HG03378 (cell line): ENCODE data around the gene PRPSAP2.
"Not testable (repeated sequence)": the region's sequence is repeated elsewhere in the genome, so short reads cannot be mapped to it uniquely, and the experiment has no call there.

Experiments
- ATAC-seq: cut with Tn5 transposase; IDR thresholded peaks from one replicate; pipeline ENCODE4 v1.9.1; 2021; ENCODE audit warnings: mild to moderate bottlenecking, moderate library complexity; ENCODE audit not compliant: unreplicated experiment

Gene PRPSAP2

GRCh38 chr17:18888766-18889290 lies 30.9 kb downstream of the PRPSAP2 start:
- no peak for ATAC-seq

GRCh38 chr17:18889658-18890057 lies 31.7 kb downstream of the PRPSAP2 start:
- no peak for ATAC-seq

GRCh38 chr17:18891541-18891940 lies 33.6 kb downstream of the PRPSAP2 start:
- ATAC-seq: no peak

GRCh38 chr17:18896146-18896545 lies 38.2 kb downstream of the PRPSAP2 start:
- ATAC-seq: no peak

GRCh38 chr17:18896947-18897346 lies 39.0 kb downstream of the PRPSAP2 start:
- ATAC-seq: no peak

GRCh38 chr17:18904482-18904881 lies 46.6 kb downstream of the PRPSAP2 start:
- ATAC-seq: no peak

GRCh38 chr17:18905226-18905625 lies 47.3 kb downstream of the PRPSAP2 start:
- ATAC-seq: no peak

GRCh38 chr17:18910326-18910725 lies 52.4 kb downstream of the PRPSAP2 start:
- no peak for ATAC-seq

GRCh38 chr17:18910881-18911280 lies 53.0 kb downstream of the PRPSAP2 start:
- ATAC-seq: no peak

- no peak for ATAC-seq
These were observed 59.0 kb downstream of the PRPSAP2 start for GRCh38 chr17:18916816-18917500.

- ATAC-seq: no peak
These were observed 59.6 kb downstream of the PRPSAP2 start for GRCh38 chr17:18917506-18918032.

GRCh38 chr17:18919963-18920362 lies 62.0 kb downstream of the PRPSAP2 start:
- no peak for ATAC-seq

GRCh38 chr17:18920911-18921441 lies 63.0 kb downstream of the PRPSAP2 start:
- no peak for ATAC-seq

- ATAC-seq: no peak
These were observed 63.6 kb downstream of the PRPSAP2 start for GRCh38 chr17:18921485-18921884.

GRCh38 chr17:18921912-18922451 lies 64.1 kb downstream of the PRPSAP2 start:
- peak; percentile 65 for ATAC-seq

- ATAC-seq: not testable (repeated sequence)
These were observed 64.7 kb downstream of the PRPSAP2 start for GRCh38 chr17:18922596-18922995.

GRCh38 chr17:18925187-18925586 lies 67.3 kb downstream of the PRPSAP2 start:
- no peak for ATAC-seq

- ATAC-seq: no peak
These were observed 70.7 kb downstream of the PRPSAP2 start for GRCh38 chr17:18928628-18929125.

GRCh38 chr17:18932360-18933055 lies 74.6 kb downstream of the PRPSAP2 start:
- no peak for ATAC-seq

GRCh38 chr17:18933102-18934058 lies 75.4 kb downstream of the PRPSAP2 start:
- no peak for ATAC-seq
